HG03039 (cell line): ENCODE measurements around the gene RFWD3.
"Not testable (repeated sequence)": the region's sequence is repeated elsewhere in the genome, so short reads cannot be mapped to it uniquely, and the experiment has no call there.

Source experiments
- ATAC-seq: cut with Tn5 transposase; IDR thresholded peaks from one replicate; pipeline ENCODE4 v1.9.1; 2021; ENCODE audit warnings: mild to moderate bottlenecking, moderate library complexity; ENCODE audit not compliant: unreplicated experiment

The RFWD3 gene

DNA sequence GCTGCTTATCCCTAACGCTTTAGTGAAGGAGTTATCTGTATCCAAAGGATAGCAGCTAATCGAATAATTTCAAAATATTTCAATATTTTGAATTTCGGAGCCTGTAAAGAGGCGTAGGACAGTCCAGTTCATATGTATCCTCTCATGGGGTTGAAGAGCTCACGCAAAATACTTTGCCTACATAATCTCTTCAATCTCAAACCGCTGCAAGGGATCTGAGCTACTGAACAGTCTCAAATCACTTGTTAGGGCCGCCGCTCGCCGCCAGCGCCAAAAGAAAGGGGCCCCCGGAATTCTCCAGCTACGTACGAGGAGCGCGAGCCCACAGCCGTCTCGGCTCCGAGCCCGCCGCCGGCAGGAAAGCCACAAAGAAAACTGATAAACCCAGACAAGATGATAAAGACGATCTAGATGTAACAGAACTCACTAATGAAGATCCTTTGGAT is 601 bp upstream of the RFWD3 start:
- no peak for ATAC-seq

DNA sequence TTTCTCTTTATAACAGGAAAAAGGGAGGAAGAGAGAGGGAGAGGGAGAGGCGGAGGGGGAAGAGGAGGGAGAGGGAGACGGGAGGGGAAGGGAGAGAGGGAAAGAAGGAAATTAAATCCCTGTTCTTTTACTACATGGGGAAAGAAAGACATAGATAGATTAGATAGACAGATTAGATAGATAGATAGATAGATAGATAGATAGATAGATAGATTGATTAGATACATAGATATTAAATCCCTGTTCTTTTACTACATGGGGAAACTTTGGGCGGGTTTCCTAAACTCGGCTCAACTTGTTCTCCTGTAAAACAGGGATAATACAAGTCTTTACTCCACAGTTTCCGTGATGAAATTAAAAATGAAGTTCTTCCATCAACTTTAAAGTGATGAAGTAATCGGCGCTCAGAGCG is 661 bp downstream of the RFWD3 start:
- no peak for ATAC-seq

DNA sequence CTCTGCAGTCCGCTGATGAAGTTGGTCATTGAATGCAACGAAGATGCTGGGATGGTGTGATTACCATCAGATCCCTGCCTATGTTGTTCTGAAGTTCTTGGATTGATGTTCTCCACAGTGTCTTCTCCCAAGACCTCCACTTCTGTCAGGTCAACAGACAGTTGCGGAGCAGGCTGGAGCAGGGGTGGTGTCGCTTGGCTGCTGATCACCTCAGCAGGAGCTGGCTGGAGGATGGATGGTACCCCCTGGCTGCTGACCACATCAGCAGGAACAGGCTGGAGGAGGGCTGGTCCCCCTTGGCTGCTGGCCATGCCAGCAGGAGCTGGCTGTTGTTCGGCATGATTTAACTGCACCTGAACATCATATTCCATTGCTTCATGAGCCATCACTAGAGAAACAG is 5.6 kb downstream of the RFWD3 start:
- no peak for ATAC-seq

DNA sequence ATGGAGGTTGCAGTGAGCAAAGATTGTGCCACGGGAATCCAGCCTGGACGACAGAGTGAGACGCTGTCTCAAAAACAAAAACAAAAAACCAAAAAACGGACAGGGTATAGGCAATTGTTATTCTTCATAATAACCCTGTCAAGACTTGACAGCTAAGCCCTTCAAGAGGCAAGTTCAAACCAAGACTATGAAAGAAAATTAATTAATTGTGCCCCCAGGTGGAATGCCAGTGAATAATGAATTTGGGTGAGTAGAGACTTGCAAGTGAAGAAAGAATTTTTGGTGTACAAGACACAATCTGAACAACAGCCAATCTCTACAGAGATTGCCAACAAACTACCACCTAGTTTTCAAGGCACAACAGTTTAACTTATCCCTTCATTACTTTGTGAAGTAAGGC is 6.3 kb downstream of the RFWD3 start:
- ATAC-seq = no peak

DNA sequence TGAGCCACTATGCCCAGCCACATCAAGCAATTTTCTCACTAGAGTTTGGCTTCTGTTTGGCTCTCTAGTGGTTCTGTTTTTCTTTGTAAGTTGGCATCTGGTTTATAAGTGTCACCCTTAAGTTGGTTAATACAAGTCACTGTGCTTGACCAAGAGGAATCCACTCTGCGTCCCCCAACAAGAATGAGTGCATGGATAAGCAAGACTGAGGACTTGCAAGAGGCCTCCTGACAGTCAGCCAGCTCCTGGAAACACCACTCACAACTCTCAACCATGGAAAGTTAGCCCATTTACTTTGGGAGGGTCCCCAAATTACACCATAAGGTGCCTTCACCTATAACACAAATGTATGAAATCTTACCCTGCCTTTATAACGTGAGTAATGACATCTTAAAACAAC is 7.6 kb downstream of the RFWD3 start:
- ATAC-seq = no peak

DNA sequence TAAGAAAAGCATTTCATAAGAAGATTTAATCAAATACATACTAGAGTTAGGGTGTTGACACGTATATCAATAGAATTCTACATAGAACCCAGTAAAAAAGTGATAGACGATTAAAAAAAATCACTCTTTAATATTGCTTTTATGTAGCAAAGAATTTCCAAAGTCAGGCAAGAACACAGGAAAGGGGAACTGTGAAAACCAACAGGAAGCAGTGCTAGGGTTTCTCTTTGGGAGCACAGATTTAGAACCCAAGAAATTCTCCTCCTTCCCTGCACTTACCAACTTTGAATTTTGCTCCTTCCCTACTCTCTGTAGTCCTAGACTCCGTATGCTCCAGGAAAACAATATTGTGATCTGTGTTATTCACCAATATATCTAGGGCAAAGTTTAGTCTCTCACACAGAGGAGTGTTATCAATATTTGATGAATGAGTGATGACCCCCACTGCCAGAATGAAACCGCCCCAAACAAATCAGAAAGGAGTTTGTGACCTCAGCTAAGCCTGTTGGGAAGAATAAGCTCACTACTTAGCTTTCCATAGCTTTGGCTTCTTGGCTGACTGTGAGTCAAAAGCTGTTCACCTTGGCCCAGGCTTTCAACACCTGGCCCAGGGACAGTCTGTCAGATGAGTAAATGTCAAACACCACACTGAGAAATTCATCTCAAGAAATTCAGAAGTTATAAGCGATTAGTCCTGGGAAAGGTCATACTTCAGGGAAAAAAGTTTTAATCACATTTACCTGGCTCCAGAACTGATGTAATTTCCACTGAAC is 8.6 kb downstream of the RFWD3 start:
- no peak for ATAC-seq

DNA sequence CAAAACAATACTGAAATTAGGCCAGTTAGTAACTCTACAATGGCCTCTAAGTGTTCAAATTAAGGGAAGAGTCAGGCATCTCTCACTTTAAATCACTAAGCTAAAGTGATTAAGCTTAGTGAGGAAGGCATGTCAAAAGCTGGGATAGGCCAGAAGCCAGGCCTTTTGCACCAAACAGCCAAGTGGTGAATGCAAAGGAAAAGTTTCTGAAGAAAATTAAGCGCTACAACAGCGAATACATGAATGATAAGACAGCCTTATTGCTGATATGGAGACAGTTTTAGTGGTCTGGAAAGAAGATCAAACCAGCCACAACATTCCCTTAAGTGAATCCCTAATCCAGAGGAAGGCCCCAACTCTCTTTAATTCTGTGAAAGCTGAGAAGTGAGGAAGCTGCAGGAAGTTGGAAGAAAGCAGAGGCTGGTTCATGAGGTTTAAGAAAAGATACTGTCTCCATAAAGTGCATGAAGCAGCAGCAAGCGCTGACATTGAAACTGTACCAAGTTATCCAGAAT is 12.1 kb downstream of the RFWD3 start:
- ATAC-seq = no peak

DNA sequence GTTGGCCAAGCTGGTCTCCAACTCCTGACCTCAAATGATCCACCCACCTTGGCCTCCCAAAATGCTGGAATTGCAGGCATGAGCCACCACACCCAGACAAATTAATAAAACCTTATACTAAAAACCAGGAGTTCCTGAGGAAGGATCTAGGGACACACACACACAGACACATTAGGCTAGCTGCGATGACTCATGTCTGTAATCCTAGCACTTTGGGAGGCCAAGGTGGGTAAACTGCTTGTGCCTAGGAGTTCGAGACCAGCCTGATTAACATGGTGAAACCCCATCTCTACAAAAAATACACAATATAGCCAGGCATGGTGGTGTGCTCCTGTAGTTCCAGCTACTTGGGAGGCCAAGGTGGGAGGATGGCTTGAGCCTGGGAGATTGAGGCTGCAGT is 13.8 kb downstream of the RFWD3 start:
- not testable (repeated sequence) for ATAC-seq

DNA sequence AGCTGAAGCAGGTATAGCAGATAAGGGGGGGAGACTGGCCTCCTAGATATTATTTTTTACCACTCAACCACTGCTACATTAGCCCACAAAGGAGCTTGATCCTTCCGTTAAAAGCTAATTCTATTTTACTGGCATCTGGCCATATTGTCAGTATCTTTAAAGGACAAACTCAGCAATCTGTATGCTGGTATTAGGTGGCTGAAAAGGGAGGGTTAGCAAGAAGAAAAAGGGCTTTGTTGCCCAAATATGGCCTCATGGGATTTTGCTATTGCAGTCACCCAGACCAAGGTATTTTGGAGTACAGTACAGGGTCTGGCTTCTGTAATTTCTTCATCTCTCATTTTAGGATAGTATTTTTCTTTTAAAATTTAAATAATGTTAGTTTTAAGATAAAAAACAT is 14.4 kb downstream of the RFWD3 start:
- ATAC-seq = no peak

DNA sequence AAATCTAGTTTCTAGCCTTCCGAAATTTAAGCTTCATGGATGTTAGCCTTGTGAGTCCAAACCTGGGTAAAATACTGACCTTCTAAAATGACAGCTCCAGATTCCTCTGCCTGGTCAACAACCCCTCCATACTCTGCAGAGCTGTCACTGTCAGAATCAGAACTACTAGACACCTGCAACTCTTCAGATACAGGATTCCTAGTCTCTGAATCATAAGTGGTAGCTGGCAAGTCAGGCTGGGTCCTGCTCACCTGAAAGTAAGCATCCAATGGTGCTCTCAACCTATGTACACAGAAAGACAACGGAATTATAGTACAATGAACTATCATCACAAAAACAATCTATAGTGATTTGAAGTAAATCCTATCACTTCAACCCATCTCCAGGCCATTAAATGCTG is 14.8 kb downstream of the RFWD3 start:
- ATAC-seq = no peak

DNA sequence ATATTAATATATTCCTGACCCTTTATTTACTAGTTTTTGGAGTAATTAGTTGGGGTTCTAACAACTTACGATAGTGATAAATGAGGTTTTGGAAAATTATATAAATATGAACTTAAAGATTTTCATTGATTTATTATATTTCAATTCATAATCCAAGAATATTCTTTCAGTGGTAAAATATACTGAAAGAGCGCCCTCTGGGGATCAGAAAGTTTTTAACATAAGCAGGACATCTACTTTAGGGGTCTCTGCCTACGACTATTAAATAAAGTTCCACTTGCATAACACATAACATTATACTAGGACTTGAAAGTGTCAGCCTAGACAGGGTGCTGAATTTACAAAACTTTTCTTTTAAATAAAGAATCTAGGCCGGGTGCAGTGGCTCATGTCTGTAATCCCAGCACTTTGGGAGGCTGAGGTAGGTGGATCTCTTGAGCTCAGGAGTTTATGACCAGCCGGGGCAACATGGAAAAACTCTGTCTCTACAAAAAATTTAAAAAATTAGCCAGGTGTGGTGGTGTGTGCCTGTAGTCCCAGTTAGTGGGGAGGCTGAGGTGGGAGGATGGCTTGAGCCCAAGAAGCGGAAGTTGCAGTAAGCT is 15.6 kb downstream of the RFWD3 start:
- ATAC-seq = no peak

DNA sequence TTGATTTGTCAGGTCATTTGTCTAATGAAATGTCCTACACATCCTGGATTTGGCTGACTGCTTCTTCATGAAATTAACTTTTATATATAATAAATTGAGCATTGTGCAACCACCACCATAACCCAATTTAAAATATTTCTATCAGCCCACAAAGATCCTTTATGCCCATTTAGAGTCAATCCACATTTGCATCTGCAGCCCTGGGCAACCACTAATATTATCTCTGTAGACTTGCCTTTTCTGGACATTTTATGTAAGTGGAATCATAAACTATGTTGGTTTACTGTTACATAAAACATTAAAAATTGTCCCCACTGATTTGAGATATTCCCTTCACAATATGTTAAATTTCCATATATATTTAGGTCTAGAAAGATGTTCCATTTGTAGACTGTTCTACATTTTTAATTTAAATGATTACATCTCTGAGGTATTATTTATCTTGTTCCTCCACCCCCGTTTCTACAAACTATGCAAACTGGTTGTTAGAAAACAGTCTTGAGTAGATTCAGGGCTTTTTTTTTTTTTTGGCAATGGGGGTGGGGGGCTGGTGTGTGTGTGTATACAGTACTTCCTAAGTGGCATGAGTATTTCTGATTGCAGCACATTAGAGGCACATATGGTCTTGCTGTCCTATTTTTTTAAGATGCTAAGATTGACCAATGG is 16.7 kb downstream of the RFWD3 start:
- no peak for ATAC-seq

DNA sequence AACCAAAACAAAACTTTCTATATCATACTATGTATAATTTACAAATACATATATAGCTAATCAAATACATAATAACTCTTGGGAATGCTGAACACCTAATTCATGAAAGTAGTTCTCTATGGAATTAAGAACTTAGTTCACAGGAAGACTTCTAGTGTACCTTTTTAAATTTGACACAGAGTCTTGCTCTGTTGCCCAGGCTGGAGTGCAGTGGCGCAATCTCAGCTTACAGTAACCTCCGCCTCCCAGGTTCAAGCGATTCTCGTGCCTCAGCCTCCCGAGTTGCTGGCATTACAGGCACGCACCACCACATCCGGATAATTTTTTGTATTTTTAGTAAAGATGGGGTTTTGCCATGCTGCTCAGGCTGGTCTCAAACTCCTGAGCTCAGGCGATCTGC is 24.7 kb downstream of the RFWD3 start:
- no peak for ATAC-seq

DNA sequence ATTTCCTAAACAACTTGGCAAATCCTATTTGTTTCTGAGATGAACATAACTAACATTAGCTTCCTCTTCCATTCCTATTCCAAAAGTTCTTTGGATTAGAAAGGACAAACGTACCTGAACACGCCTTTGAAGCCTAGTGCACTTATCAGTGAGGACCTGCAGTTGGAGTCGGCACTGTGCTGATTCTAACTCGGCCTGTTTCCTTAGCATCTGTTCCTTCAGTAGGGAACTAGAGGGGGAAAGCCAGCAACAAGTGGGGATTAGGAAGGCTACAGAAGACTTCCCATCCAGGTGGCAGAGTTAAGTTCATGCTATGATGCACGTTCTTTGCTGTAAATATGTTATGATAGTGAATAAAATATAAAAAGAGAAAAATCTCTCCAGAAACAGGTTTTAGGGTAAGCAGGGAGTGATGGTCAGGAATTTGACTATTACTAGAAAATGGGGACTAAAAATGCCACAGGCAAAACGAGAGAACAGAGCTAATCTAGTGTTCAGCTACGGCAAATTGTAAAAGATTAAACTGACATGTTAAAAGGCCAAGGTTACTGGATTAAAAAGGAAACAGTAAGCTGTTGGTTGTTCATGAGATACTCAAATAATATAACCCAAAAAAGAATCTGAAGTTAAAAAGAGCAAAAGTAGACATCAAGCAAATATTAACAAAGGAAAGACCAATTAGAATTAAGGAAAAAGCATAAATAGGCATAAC is 28.8 kb downstream of the RFWD3 start:
- no peak for ATAC-seq

DNA sequence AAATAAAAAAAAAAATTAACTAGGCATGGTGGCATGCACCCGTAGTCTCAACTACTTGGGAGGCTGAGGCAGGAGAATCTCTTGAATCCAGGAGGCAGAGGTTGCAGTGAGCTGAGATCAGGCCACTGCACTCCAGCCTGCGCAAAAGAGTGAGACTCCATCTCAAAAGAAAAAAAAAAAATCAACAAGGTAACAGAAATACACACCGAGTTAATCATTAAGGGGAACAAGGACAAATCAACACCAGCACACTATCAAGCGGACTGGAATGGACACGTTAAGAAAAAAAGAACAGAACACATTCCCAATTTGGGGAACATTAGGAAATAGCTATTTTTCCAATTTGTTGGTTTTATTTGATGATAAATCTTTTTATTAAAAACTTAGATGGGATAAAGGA is 31.4 kb downstream of the RFWD3 start:
- no peak for ATAC-seq

DNA sequence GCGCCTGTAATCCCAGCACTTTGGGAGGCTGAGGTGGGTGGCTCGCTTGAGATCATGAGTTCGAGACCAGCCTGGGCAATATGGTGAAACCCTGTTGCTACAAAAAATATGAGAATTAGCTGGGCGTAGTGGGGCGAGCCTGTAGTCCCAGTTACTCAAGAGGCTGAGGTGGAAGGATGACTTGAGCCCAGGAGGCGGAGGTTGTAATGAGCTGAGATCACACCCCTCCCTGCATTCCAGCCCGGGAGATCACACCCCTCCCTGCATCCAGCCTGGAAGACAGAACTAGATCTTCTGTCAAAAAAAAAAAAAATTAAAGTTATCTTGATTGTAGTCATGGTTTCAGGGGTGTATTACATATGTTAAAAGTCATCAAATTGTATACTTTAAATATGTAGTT is 33.0 kb downstream of the RFWD3 start:
- no peak for ATAC-seq

DNA sequence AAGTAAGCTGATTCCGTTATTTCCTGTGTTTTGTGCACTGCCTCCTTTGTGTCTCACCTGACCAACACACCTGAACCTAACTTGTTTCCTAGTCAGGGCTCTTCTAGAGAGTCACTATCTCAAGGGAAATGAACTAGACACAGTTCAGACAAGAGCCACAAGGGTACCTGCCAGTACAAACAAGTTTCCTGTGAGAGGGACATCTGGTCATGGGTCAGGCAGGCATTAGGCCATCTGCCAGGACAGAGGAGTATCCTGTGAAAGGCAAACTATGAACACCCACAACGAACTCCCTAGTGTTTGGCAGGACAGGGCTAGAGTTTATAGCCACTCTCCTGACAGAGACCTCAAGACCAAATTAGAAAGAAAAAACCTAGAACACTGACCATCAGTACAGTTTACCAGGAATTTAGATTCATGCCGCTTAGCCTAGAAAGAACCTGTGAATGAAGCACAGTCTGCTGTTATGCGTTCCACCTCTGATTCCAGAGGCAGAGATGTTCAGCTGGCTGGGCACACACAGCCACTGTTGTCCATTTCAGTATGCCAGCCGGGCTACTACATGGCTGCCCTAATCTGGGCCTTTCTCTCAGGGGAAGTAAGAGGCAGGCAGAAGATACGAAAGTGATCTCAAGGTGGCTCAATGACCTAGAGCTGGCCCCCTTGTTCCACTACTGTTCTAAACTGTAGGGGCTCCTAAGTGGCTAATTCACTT is 39.0 kb downstream of the RFWD3 start:
- ATAC-seq = no peak

DNA sequence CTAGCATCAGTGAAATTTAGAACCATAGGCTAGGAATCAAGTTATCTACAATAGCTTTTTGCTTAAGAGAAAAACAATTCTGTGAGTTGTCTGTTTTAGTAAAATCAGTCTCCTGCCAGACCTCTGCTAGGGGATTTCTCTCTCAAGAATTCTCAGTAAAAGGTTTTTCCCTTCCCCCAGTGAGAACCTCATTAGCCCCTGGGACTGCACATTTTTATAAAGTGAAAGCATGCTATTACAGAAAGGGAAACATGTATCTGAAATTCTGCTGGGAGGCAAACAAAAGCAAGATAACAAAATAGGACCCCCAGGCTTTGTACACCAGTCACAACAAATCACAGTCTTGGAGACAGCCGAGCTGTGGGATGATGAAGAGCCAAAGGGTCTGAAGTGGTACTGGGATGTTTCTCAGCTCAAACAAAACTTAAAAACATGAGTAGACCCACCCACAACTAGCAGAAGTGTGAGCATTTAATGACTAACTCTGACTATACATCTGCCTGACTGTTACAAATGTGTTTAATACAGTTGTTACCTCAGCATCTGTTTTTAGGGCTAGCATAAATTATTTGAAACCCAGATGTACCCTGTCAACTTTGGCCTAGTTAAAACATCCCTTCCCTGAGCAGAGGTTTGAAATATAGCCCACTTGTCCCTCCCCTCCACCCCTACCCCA is 39.8 kb downstream of the RFWD3 start:
- no peak for ATAC-seq

DNA sequence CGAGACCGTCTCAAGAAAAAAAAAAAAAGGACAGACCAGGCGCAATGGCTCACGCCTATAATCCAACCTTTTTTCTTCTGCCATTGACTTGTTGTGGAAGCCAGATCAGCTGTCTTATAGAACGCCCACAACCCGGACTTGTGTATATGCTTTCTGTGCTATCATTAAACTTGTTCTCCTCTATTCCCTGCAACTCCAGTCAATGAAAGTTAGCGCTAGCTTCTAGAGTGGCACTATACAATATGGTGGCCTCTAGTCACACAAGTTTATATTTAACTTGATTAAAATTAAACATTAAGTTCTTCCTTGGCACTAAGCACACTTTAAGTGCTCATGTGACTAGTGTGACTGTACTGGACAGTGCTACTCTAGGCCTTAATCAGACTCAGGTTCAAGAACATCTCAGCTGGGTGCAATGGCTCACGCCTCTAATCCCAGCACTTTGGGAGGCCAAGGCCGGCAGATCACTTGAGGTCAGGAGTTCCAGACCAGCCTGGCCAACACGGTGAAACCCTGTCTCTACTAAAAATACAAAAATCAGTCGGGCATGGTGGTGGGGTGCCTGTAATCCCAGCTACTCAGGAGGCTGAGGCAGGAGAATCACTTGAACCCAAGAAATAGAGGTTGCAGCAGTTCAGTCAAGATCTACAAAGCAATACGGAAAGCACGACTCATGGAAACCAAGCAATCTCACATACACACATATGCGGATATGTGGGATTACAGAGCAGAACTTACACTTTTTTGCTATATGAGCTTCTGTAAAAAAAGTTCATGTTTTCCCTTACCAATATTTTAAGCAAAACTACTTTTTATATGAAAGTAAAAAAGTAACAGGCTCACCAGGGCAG is 41.0 kb downstream of the RFWD3 start:
- ATAC-seq = no peak
